ENCODE measurements around the gene NOTCH1. TPM values are rescaled to one million over a fixed set of nuclear protein-coding genes. Genes with fewer than 3 reads are reported as not detected.

The NOTCH1 gene
- total and polyA plus RNA-seq, 2 of the 13 experiments (the other 11 are each of a cell fraction or from before 2014, with no cell fraction given): 0.09 to 0.35 TPM

GRCh38 chr9:136502196-136502595 lies 43.7 kb downstream of the NOTCH1 start (continued):
- TF ChIP-seq USF2 (IDR thresholded peaks at IDR 0.05; ENCODE audit: low read depth, low read length) (no peak), USF2 (CRISPR knock-in tag; IDR thresholded peaks at IDR 0.05; ENCODE audit: borderline replicate concordance) (no peak), ARHGAP35 (CRISPR knock-in tag; IDR thresholded peaks at IDR 0.05; ENCODE audit: borderline replicate concordance) (no peak), ZNF225 (CRISPR knock-in tag; IDR thresholded peaks at IDR 0.05) (no peak), EZH2 (conservative IDR thresholded peaks at IDR 0.05; ENCODE audit: low read depth, low read length) (no peak), ZNF576 (CRISPR knock-in tag; IDR thresholded peaks at IDR 0.05) (no peak), DNMT1 (CRISPR knock-in tag; IDR thresholded peaks at IDR 0.05) (no peak)

- Histone ChIP-seq H3K9ac (ENCODE audit: insufficient read depth, low read depth, low read length) (no peak overlapping the region), H3K27ac (ENCODE audit: extremely low read length, insufficient read depth, low read length) (no peak overlapping the region), H3K36me3 (replicated peaks in 1 of 2; ENCODE audit: control insufficient read depth in 1 of 2, insufficient read depth in 2 of 2, low read length in 2 of 2) (no peaks in the 10 kb centered on the region), H3K4me2 (ENCODE audit: low read depth, low read length) (no peak overlapping the region), H2AFZ (ENCODE audit: low read length) (no peak overlapping the region), H3K4me1 (ENCODE audit: insufficient read depth, low read length) (no peaks in the 10 kb centered on the region), H4K20me1 (ENCODE audit: insufficient read depth, low read length) (no peaks in the 10 kb centered on the region), H3K79me2 (ENCODE audit: insufficient read depth, low read length) (no peaks in the 10 kb centered on the region), H3K4me3 (replicated peaks in 1 of 3; ENCODE audit: insufficient read depth in 1 of 3, low read depth in 2 of 3, low read length in 3 of 3) (no peak overlapping the region), H3K27me3 (ENCODE audit: control insufficient read depth in 1 of 2, insufficient read depth in 2 of 2, low read length in 2 of 2) (no peaks in the 10 kb centered on the region), H3K9me3 (ENCODE audit: low read length) (no peaks in the 10 kb centered on the region)
- ChIA-PET POLR2A (no interaction called here), CTCF (ENCODE audit: low intra/inter-chr PET ratio, low total read pairs) (no interaction called here)
- FAIRE-seq: no peak
- ATAC-seq: no peak
- intact Hi-C loops (cut with micrococcal nuclease; ENCODE audit: unreplicated experiment): no loop called here
- WGBS (ENCODE audit: low lambda C conversion rate): 77% methylated on average over 10 of the region's 23 CpGs
- DNase-seq (ENCODE audit: low spot score): no peak
- BruUV-seq (replicated peaks): no TSS peak
- in situ Hi-C loops (cut with HindIII; ENCODE audit: extremely low pct_ligation_motif_present, low pct_unique_long_range_greater_than_20kb): no loop called here
- no peak for TF ChIP-seq KLF9 (CRISPR knock-in tag; IDR thresholded peaks at IDR 0.05; ENCODE audit: low read depth)
- no peak for TF ChIP-seq CEBPZ (IDR thresholded peaks at IDR 0.05; ENCODE audit: low read length)
- TF ChIP-seq ZNF329 (CRISPR knock-in tag; IDR thresholded peaks at IDR 0.05; ENCODE audit: low read depth): no peak
- no peak for TF ChIP-seq SALL1 (CRISPR knock-in tag; IDR thresholded peaks at IDR 0.05)
- no peak for TF ChIP-seq DDIT3 (CRISPR knock-in tag; IDR thresholded peaks at IDR 0.05)
- no peak for TF ChIP-seq HMGXB3 (CRISPR knock-in tag; IDR thresholded peaks at IDR 0.05; ENCODE audit: borderline replicate concordance)
Measured at GRCh38 chr9:136501686-136502085, 44.2 kb downstream of the NOTCH1 start.
